IMR-90 (cell line): ENCODE results near the gene FITM1. TPM values are rescaled to one million over a fixed set of nuclear protein-coding genes. Genes with fewer than 3 reads are reported as not detected.
A peak's percentile ranks its signal among the peaks of the same experiment; 100 is the strongest.

ENCODE experiments used
- ATAC-seq: fragments of 200-7000 bp; cut with Tn5 transposase; 2 replicates; pipeline ENCODE4 v1.9.1; 2020; ENCODE audit warnings: low read depth, mild to moderate bottlenecking, moderate library complexity
- BruUV-seq: library from RNA; stranded (reverse); fragments of 400-500 nt; replicated peaks from 2 replicates; lab custom pipeline; 2021; lab: Mats Ljungman, UMichigan
- CTCF ChIA-PET: fragments of 300-600 bp; formaldehyde crosslinking; extraction: SDS; loops from one replicate; lab custom pipeline; 2021; ENCODE audit warnings: antibody characterized with exemption; lab: Yijun Ruan, JAX
- POLR2A ChIA-PET: fragments of 300-600 bp; sonication (Branson Sonifier 250); formaldehyde crosslinking; loops from one replicate; lab custom pipeline; 2022; ENCODE audit warnings: antibody characterized with exemption; ENCODE audit not compliant: unreplicated experiment; lab: Charles Lee
- DNase-seq: peaks from one replicate; pipeline ENCODE4 v3.0.0; 2013
- H2AFZ ChIP-seq: replicated peaks from 2 replicates; pipeline ENCODE3; 2013; ENCODE audit warnings: low read length, mild to moderate bottlenecking; ENCODE audit not compliant: poor library complexity
- H2AK5ac ChIP-seq: 2 replicates; pipeline ENCODE4 v1.6.1; 2013; ENCODE audit warnings: low read depth, low read length, inconsistent platforms
- H2AK9ac ChIP-seq: replicated peaks from 2 replicates; pipeline ENCODE3; 2013; ENCODE audit warnings: mild to moderate bottlenecking, low read depth, low read length, moderate library complexity; ENCODE audit not compliant: poor library complexity
- H2BK120ac ChIP-seq: 2 replicates; pipeline ENCODE4 v1.6.1; 2013; ENCODE audit warnings: low read depth, low read length, inconsistent platforms
- H2BK15ac ChIP-seq: 3 replicates; pipeline ENCODE4 v1.6.1; 2013; ENCODE audit warnings: low read depth, low read length, inconsistent platforms
- H2BK20ac ChIP-seq: 2 replicates; pipeline ENCODE4 v1.6.1; 2013; ENCODE audit warnings: low read depth, mild to moderate bottlenecking, inconsistent platforms, low read length, moderate library complexity
- H2BK5ac ChIP-seq: 2 replicates; pipeline ENCODE4 v1.6.1; 2013; ENCODE audit warnings: mild to moderate bottlenecking, low read depth, low read length, inconsistent platforms; ENCODE audit not compliant: poor library complexity, severe bottlenecking
- H3K14ac ChIP-seq: replicated peaks from 2 replicates; pipeline ENCODE4 v1.6.1; 2013; ENCODE audit warnings: low read depth, low read length, inconsistent platforms
- H3K18ac ChIP-seq: 2 replicates; pipeline ENCODE4 v1.6.1; 2013; ENCODE audit warnings: low read depth, low read length, control low read depth
- H3K23ac ChIP-seq: 2 replicates; pipeline ENCODE4 v1.6.1; 2013; ENCODE audit warnings: low read depth, low read length, inconsistent platforms
- H3K27ac ChIP-seq: 2 replicates; pipeline ENCODE4 v1.5.1; 2013; ENCODE audit warnings: mild to moderate bottlenecking, control low read depth, low read length; ENCODE audit not compliant: insufficient read depth
- H3K27me3 ChIP-seq: 2 replicates; pipeline ENCODE4 v1.6.1; 2013; ENCODE audit warnings: low read length; ENCODE audit not compliant: control insufficient read depth, insufficient read depth
- H3K36me3 ChIP-seq: 2 replicates; pipeline ENCODE4 v1.6.1; 2013; ENCODE audit warnings: low read length, mixed read lengths; ENCODE audit not compliant: control insufficient read depth, insufficient read depth
- H3K4ac ChIP-seq: 2 replicates; pipeline ENCODE4 v1.6.1; 2013; ENCODE audit warnings: low read depth, low read length, inconsistent platforms
- H3K4me1 ChIP-seq: 2 replicates; pipeline ENCODE4 v1.6.1; 2013; ENCODE audit warnings: low read length, mixed read lengths; ENCODE audit not compliant: control insufficient read depth, insufficient read depth
- H3K4me2 ChIP-seq: 2 replicates; pipeline ENCODE4 v1.6.1; 2013; ENCODE audit warnings: low read depth, mild to moderate bottlenecking, control low read depth, low read length, moderate library complexity
- H3K4me3 ChIP-seq: 2 replicates; pipeline ENCODE4 v1.5.1; 2013; ENCODE audit warnings: low read depth, mild to moderate bottlenecking, control low read depth, low read length, moderate library complexity; ENCODE audit not compliant: insufficient read depth
- H3K56ac ChIP-seq: 2 replicates; pipeline ENCODE4 v1.6.1; 2013; ENCODE audit warnings: low read length, inconsistent platforms; ENCODE audit not compliant: insufficient read depth; ENCODE audit errors: extremely low read depth
- H3K79me1 ChIP-seq, 2 experiments: 2 replicates each; pipeline ENCODE4 v1.6.1; 2013; ENCODE audit warnings: low read length in 2 of 2, inconsistent platforms in 1 of 2, low read depth in 1 of 2
- H3K9ac ChIP-seq: 2 replicates; pipeline ENCODE4 v1.6.1; 2013; ENCODE audit warnings: low read depth, low read length, control low read depth
- H3K9me1 ChIP-seq: 2 replicates; pipeline ENCODE4 v1.6.1; 2013; ENCODE audit warnings: low read length, inconsistent platforms; ENCODE audit not compliant: insufficient read depth
- H3K9me3 ChIP-seq: 2 replicates; pipeline ENCODE4 v1.6.1; 2013; ENCODE audit warnings: low read length; ENCODE audit not compliant: control insufficient read depth, insufficient read depth
- H4K20me1 ChIP-seq: 2 replicates; pipeline ENCODE4 v1.6.1; 2013; ENCODE audit warnings: low read length, inconsistent platforms; ENCODE audit not compliant: insufficient read depth
- H4K5ac ChIP-seq: 2 replicates; pipeline ENCODE4 v1.6.1; 2013; ENCODE audit warnings: mild to moderate bottlenecking, low read depth, low read length, control low read depth
- H4K8ac ChIP-seq, 2 experiments: 2 replicates each; pipeline ENCODE4 v1.6.1; 2013; ENCODE audit warnings: low read depth in 2 of 2, low read length in 2 of 2, control low read depth in 1 of 2, inconsistent platforms in 1 of 2
- H4K91ac ChIP-seq: 2 replicates; pipeline ENCODE4 v1.6.1; 2013; ENCODE audit warnings: low read depth, low read length, inconsistent platforms; ENCODE audit not compliant: insufficient read depth
- BHLHE40 ChIP-seq: fragments of 150-350 bp; IDR thresholded peaks from 2 replicates; pipeline ENCODE4 v1.6.1; 2016; ENCODE audit warnings: mild to moderate bottlenecking, low read depth, low read length
- CEBPB ChIP-seq: IDR thresholded peaks from 2 replicates; pipeline ENCODE4 v1.6.1; 2012; ENCODE audit warnings: low read depth, low read length, improper control_type of control experiment
- CHD1 ChIP-seq: IDR thresholded peaks from 2 replicates; pipeline ENCODE4 v1.6.1; 2012; ENCODE audit warnings: low read depth, low read length, improper control_type of control experiment
- FOS ChIP-seq: fragments of 150-350 bp; IDR thresholded peaks from 2 replicates; pipeline ENCODE4 v1.6.1; 2016; ENCODE audit warnings: low read depth, low read length
- MAFK ChIP-seq: IDR thresholded peaks from 2 replicates; pipeline ENCODE4 v1.6.1; 2012; ENCODE audit warnings: low read depth, low read length, improper control_type of control experiment
- MAZ ChIP-seq: IDR thresholded peaks from 2 replicates; pipeline ENCODE4 v1.6.1; 2012; ENCODE audit warnings: low read depth, mild to moderate bottlenecking, low read length, improper control_type of control experiment, moderate library complexity, borderline replicate concordance
- MXI1 ChIP-seq: IDR thresholded peaks from 2 replicates; pipeline ENCODE4 v1.6.1; 2012; ENCODE audit warnings: low read depth, mild to moderate bottlenecking, low read length, moderate library complexity, borderline replicate concordance
- NFE2L2 ChIP-seq: fragments of 150-350 bp; IDR thresholded peaks from 2 replicates; pipeline ENCODE4 v1.6.1; 2016; ENCODE audit warnings: low read depth, mild to moderate bottlenecking, low read length
- POLR2A ChIP-seq: IDR thresholded peaks from 2 replicates; pipeline ENCODE4 v1.6.1; 2012; ENCODE audit warnings: mild to moderate bottlenecking, low read depth, low read length
- RAD21 ChIP-seq: IDR thresholded peaks from 2 replicates; pipeline ENCODE4 v1.6.1; 2012; ENCODE audit warnings: low read length, improper control_type of control experiment
- RCOR1 ChIP-seq: IDR thresholded peaks from 2 replicates; pipeline ENCODE4 v1.6.1; 2012; ENCODE audit warnings: mild to moderate bottlenecking, low read length, improper control_type of control experiment; ENCODE audit not compliant: insufficient replicate concordance
- RFX5 ChIP-seq: IDR thresholded peaks from 2 replicates; pipeline ENCODE4 v1.8.0; 2012; ENCODE audit warnings: low read depth, mild to moderate bottlenecking, low read length, moderate library complexity
- SMC3 ChIP-seq: fragments of 150-350 bp; IDR thresholded peaks from 2 replicates; pipeline ENCODE4 v1.6.1; 2016; ENCODE audit warnings: low read depth, mild to moderate bottlenecking, antibody characterized with exemption, low read length, moderate library complexity
- WGBS, 2 experiments: methylation state at CpG; one replicate each; pipeline versions ENCODE4 v1.1.5 to v1.1.7; 2013; ENCODE audit warnings: missing lambda C conversion rate in 2 of 2; ENCODE audit not compliant: insufficient read length in 1 of 2; ENCODE audit errors: extremely low coverage in 2 of 2; 5-methylcytosine and 5-hydroxymethylcytosine counted together
- dilution Hi-C: fragments of 300-500 bp; cut with HindIII; formaldehyde crosslinking; loops from one replicate; pipeline ENCODE4 v1.14.3; 2018; ENCODE audit warnings: low sequenced_read_pairs; ENCODE audit not compliant: unreplicated experiment
- in situ Hi-C: fragments of 300-500 bp; cut with MboI; formaldehyde crosslinking; loops from 3 replicates; pipeline ENCODE4 v1.14.3; 2019; ENCODE audit warnings: low sequenced_read_pairs, inconsistent platforms, mixed read lengths
- intact Hi-C: fragments of 100-400 bp; cut with micrococcal nuclease; formaldehyde crosslinking; loops from 2 replicates; pipeline ENCODE4 v1.10.0; 2022
- polyA plus RNA-seq, 3 experiments: library from polyadenylated mRNA; depleted of rRNA; stranded (reverse); fragments of >200 nt; gene quantifications; 2 replicates each; pipeline ENCODE4 v1.2.3, GENCODE V29; 2012; ENCODE audit warnings: low replicate concordance in 1 of 3
- total RNA-seq: library from RNA; depleted of rRNA; stranded (reverse); fragments of >200 nt; gene quantifications from 2 replicates; pipeline ENCODE4 v1.2.3, GENCODE V29; 2012
- TF ChIP-seq, protein P1 (sequence below): fragments of 150-350 bp; IDR thresholded peaks from 2 replicates; pipeline ENCODE4 v1.6.1; 2016; ENCODE audit warnings: low read depth, mild to moderate bottlenecking, low read length, moderate library complexity, borderline replicate concordance
- TF ChIP-seq, protein P2 (sequence below): conservative IDR thresholded peaks from 2 replicates; pipeline ENCODE4 v1.5.1; 2012; ENCODE audit warnings: mild to moderate bottlenecking, low read depth, low read length, improper control_type of control experiment
- TF ChIP-seq, protein P3 (sequence below): fragments of 150-350 bp; IDR thresholded peaks from 2 replicates; pipeline ENCODE4 v1.6.1; 2017; ENCODE audit warnings: mild to moderate bottlenecking, antibody characterized with exemption, low read length, low read depth

Gene FITM1
- total and polyA plus RNA-seq, 2 of the 4 experiments (the other 2 are of a cell fraction) = not detected

DNA sequence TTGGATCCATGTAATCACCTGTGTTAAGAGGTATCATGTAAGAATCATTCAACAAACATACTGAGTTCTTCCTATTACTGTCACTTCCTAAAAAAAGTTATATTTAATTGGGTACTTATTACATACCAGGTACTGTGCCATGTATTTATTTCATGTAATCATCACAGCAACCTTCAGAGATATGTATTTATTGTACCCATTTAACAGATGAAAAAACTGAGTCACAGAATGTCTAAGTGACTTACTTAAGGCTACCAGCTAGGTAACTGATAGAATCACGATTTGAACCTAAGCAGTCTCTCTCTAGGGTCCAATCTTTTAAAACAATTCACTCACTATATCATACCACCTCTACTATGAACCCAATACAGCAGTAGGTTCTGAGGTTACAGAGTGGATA is 14.0 kb downstream of the FITM1 start:
- no peak overlapping the region for H3K4me3 ChIP-seq
- dilution Hi-C loops (no loop called here), intact Hi-C loops (no loop called here), in situ Hi-C loops (loop anchor here (25.0 kb wide), 2 partner anchors 832 to 1057 kb away; partner anchors contain the start of genes ACIN1, BCL2L2, C14orf119 and PABPN1)
- no peak overlapping the region for H4K5ac ChIP-seq
- H2BK120ac ChIP-seq = no peak overlapping the region
- no peaks in the 10 kb centered on the region for H3K9me3 ChIP-seq
- H3K9me1 ChIP-seq = peaks cover 18% of the 10 kb centered on the region
- H3K4ac ChIP-seq = no peak overlapping the region
- no peak overlapping the region for H3K18ac ChIP-seq
- no peak overlapping the region for H2BK5ac ChIP-seq
- no peak overlapping the region for H3K56ac ChIP-seq
- no peak overlapping the region for H4K91ac ChIP-seq
- peaks cover 6% of the 10 kb centered on the region for H3K36me3 ChIP-seq
- WGBS, 2 experiments = no CpG with 5 or more reads among the region's 1 CpG
- no peak overlapping the region for H3K14ac ChIP-seq
- no peak overlapping the region for H3K9ac ChIP-seq
- no peak overlapping the region; a peak in 1 of 4 replicates for H4K8ac ChIP-seq
- no peak overlapping the region for H3K27ac ChIP-seq
- H4K20me1 ChIP-seq = peaks cover 18% of the 10 kb centered on the region
- peaks cover 12% of the 10 kb centered on the region for H3K4me1 ChIP-seq
- no peak for TF ChIP-seq POLR2A
- no peak for TF ChIP-seq MAZ
- TF ChIP-seq BHLHE40 = no peak
- TF ChIP-seq NFE2L2 = no peak
- TF ChIP-seq, protein P1, sequence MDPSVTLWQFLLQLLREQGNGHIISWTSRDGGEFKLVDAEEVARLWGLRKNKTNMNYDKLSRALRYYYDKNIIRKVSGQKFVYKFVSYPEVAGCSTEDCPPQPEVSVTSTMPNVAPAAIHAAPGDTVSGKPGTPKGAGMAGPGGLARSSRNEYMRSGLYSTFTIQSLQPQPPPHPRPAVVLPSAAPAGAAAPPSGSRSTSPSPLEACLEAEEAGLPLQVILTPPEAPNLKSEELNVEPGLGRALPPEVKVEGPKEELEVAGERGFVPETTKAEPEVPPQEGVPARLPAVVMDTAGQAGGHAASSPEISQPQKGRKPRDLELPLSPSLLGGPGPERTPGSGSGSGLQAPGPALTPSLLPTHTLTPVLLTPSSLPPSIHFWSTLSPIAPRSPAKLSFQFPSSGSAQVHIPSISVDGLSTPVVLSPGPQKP = no peak
- no peak for TF ChIP-seq MAFK
- TF ChIP-seq, protein P2, sequence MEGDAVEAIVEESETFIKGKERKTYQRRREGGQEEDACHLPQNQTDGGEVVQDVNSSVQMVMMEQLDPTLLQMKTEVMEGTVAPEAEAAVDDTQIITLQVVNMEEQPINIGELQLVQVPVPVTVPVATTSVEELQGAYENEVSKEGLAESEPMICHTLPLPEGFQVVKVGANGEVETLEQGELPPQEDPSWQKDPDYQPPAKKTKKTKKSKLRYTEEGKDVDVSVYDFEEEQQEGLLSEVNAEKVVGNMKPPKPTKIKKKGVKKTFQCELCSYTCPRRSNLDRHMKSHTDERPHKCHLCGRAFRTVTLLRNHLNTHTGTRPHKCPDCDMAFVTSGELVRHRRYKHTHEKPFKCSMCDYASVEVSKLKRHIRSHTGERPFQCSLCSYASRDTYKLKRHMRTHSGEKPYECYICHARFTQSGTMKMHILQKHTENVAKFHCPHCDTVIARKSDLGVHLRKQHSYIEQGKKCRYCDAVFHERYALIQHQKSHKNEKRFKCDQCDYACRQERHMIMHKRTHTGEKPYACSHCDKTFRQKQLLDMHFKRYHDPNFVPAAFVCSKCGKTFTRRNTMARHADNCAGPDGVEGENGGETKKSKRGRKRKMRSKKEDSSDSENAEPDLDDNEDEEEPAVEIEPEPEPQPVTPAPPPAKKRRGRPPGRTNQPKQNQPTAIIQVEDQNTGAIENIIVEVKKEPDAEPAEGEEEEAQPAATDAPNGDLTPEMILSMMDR = no peak
- no peak for TF ChIP-seq RAD21
- TF ChIP-seq, protein P3, sequence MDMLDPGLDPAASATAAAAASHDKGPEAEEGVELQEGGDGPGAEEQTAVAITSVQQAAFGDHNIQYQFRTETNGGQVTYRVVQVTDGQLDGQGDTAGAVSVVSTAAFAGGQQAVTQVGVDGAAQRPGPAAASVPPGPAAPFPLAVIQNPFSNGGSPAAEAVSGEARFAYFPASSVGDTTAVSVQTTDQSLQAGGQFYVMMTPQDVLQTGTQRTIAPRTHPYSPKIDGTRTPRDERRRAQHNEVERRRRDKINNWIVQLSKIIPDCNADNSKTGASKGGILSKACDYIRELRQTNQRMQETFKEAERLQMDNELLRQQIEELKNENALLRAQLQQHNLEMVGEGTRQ = no peak
- no peak for TF ChIP-seq MXI1
- no peak for TF ChIP-seq CEBPB
- no peak for TF ChIP-seq CHD1
- TF ChIP-seq RFX5 = no peak
- TF ChIP-seq RCOR1 = no peak
- TF ChIP-seq FOS = no peak
- no peak for TF ChIP-seq SMC3
- H2AK9ac ChIP-seq = no peak overlapping the region
- H3K79me1 ChIP-seq = peaks cover 27 to 67% of the 10 kb centered on the region in 2 experiments
- ChIA-PET CTCF (no interaction called here), POLR2A (no interaction called here)
- H2BK15ac ChIP-seq = no peak overlapping the region
- ATAC-seq = no peak
- no peak overlapping the region for H3K4me2 ChIP-seq
- no peak overlapping the region for H2AFZ ChIP-seq
- BruUV-seq = no TSS peak
- no peaks in the 10 kb centered on the region for H3K27me3 ChIP-seq
- no peak overlapping the region for H2AK5ac ChIP-seq
- DNase-seq = no peak
- H3K23ac ChIP-seq = peak overlapping the region; percentile 32; the same call in 1 of the 2 replicates
- no peak overlapping the region for H2BK20ac ChIP-seq
